HCT116 (cell line): ENCODE data around the gene SCN8A. TPM values are rescaled to one million over a fixed set of nuclear protein-coding genes. Genes with fewer than 3 reads are reported as not detected.

ENCODE experiments used
- ATAC-seq: fragments of 200-7000 bp; cut with Tn5 transposase; 2 replicates; pipeline ENCODE4 v1.9.1; 2020; ENCODE audit warnings: mild to moderate bottlenecking, moderate library complexity
- BruUV-seq: library from RNA; stranded (reverse); fragments of 400-500 nt; replicated peaks from 2 replicates; lab custom pipeline; 2021; lab: Mats Ljungman, UMichigan
- CTCF ChIA-PET: fragments of 300-600 bp; sonication (Branson Sonifier 250); formaldehyde crosslinking; loops from one replicate; lab custom pipeline; 2021; ENCODE audit warnings: antibody characterized with exemption; lab: Charles Lee
- POLR2A ChIA-PET: fragments of 300-600, 350-600 bp; sonication (Branson Sonifier 250); formaldehyde crosslinking; loops from one replicate; lab custom pipeline; 2021; ENCODE audit warnings: antibody characterized with exemption; lab: Charles Lee
- RAD21 ChIA-PET, 2 experiments: fragments of 300-600 bp; sonication (Branson Sonifier 250); formaldehyde crosslinking; loops; one replicate each; lab custom pipeline; 2023; ENCODE audit warnings: low total read pairs in 2 of 2; ENCODE audit not compliant: uncharacterized antibody in 2 of 2, unreplicated experiment in 2 of 2, low non-redundant PET in 1 of 2; lab: Charles Lee
- DNase-seq: peaks from one replicate; pipeline ENCODE4 v3.0.0-alpha.2; 2010; ENCODE audit warnings: low read depth, low spot score
- H2AFZ ChIP-seq: fragments of 200-600 bp; shearing (Covaris generic), sonication (generic); 2 replicates; pipeline ENCODE4 v1.6.1; 2017; ENCODE audit warnings: low read depth, mixed run types, mixed read lengths, antibody characterized with exemption, low read length; ENCODE audit not compliant: poor library complexity, severe bottlenecking
- H3K27ac ChIP-seq: 2 replicates; pipeline ENCODE4 v1.5.1; 2012; ENCODE audit warnings: low read depth, low read length
- H3K27me3 ChIP-seq: fragments of 200-600 bp; sonication (generic); 2 replicates; pipeline ENCODE4 v1.6.1; 2016; ENCODE audit warnings: mixed run types, low read length, mixed read lengths; ENCODE audit not compliant: insufficient read depth
- H3K36me3 ChIP-seq, 2 experiments: fragments of 200-500 bp in 1 of 2; fragments of 200-600 bp in 1 of 2; sonication (Bioruptor generic) in 1 of 2; sonication (generic) in 1 of 2; 2 replicates each; pipeline versions ENCODE4 v1.5.1 to v1.6.1; 2014 to 2016; ENCODE audit warnings: low read length in 2 of 2, inconsistent platforms in 1 of 2, mixed read lengths in 1 of 2, mixed run types in 1 of 2; ENCODE audit not compliant: insufficient read depth in 2 of 2, control insufficient read depth in 1 of 2
- H3K4me1 ChIP-seq, 2 experiments: fragments of 200-600 bp in 1 of 2; sonication (generic) in 1 of 2; 2 replicates each; pipeline versions ENCODE4 v1.5.1 to v1.6.1; 2012 to 2017; ENCODE audit warnings: low read length in 2 of 2, inconsistent platforms in 1 of 2, mild to moderate bottlenecking in 1 of 2, mixed read lengths in 1 of 2, mixed run types in 1 of 2, moderate library complexity in 1 of 2; ENCODE audit not compliant: insufficient read depth in 2 of 2, control insufficient read depth in 1 of 2
- H3K4me2 ChIP-seq: fragments of 200-600 bp; sonication (generic); 2 replicates; pipeline ENCODE4 v1.6.1; 2017; ENCODE audit warnings: mixed run types, low read length, mixed read lengths
- H3K4me3 ChIP-seq, 2 experiments: fragments of 200-600 bp in 1 of 2; sonication (generic) in 1 of 2; replicated peaks in 1 of 2; 2 replicates each; pipeline ENCODE4 v1.5.1; 2011 to 2016; ENCODE audit warnings: low read length in 2 of 2, control low read depth in 1 of 2, low read depth in 1 of 2, mild to moderate bottlenecking in 1 of 2, mixed read lengths in 1 of 2, mixed run types in 1 of 2
- H3K79me2 ChIP-seq: fragments of 200-600 bp; sonication (generic); 2 replicates; pipeline ENCODE4 v1.6.1; 2017; ENCODE audit warnings: mild to moderate bottlenecking, mixed run types, low read length, moderate library complexity, mixed read lengths; ENCODE audit not compliant: insufficient read depth
- H3K9ac ChIP-seq: fragments of 200-600 bp; sonication (generic); 2 replicates; pipeline ENCODE4 v1.6.1; 2016; ENCODE audit warnings: low read length, mixed read lengths
- H3K9me2 ChIP-seq: fragments of 200-600 bp; sonication (generic), shearing (Covaris generic); 2 replicates; pipeline ENCODE4 v1.6.1; 2017; ENCODE audit warnings: mixed run types, mild to moderate bottlenecking, moderate library complexity; ENCODE audit not compliant: insufficient read depth
- H3K9me3 ChIP-seq, 2 experiments: fragments of 200-500 bp in 1 of 2; fragments of 200-600 bp in 1 of 2; sonication (Bioruptor generic) in 1 of 2; sonication (generic) in 1 of 2; 2 replicates each; pipeline ENCODE4 v1.6.1; 2014 to 2017; ENCODE audit warnings: low read length in 2 of 2, mixed read lengths in 2 of 2, inconsistent platforms in 1 of 2, low read depth in 1 of 2, mild to moderate bottlenecking in 1 of 2, mixed run types in 1 of 2, moderate library complexity in 1 of 2; ENCODE audit not compliant: control insufficient read depth in 1 of 2, insufficient read depth in 1 of 2
- H4K20me1 ChIP-seq: fragments of 200-600 bp; sonication (generic), shearing (Covaris generic); 2 replicates; pipeline ENCODE4 v1.6.1; 2017; ENCODE audit warnings: mixed run types, mild to moderate bottlenecking, moderate library complexity; ENCODE audit not compliant: insufficient read depth
- CBX3 ChIP-seq: IDR thresholded peaks from 2 replicates; pipeline ENCODE4 v1.6.1; 2012; ENCODE audit warnings: low read depth
- EGR1 ChIP-seq: IDR thresholded peaks from 2 replicates; pipeline ENCODE4 v1.6.1; 2012; ENCODE audit warnings: low read depth
- EZH2phosphoT487 ChIP-seq: fragments of 200-600 bp; IDR thresholded peaks from 2 replicates; pipeline ENCODE4 v1.6.1; 2018; ENCODE audit warnings: antibody characterized with exemption, borderline replicate concordance
- FOSL1 ChIP-seq: IDR thresholded peaks from 2 replicates; pipeline ENCODE4 v1.6.1; 2012; ENCODE audit warnings: low read depth
- JUND ChIP-seq: IDR thresholded peaks from 2 replicates; pipeline ENCODE4 v1.6.1; 2012
- POLR2A ChIP-seq: IDR thresholded peaks from 2 replicates; pipeline ENCODE4 v1.7.0; 2011; ENCODE audit warnings: borderline replicate concordance; ENCODE audit not compliant: insufficient read depth, insufficient read length; ENCODE audit errors: extremely low read depth
- POLR2AphosphoS5 ChIP-seq: IDR thresholded peaks from 2 replicates; pipeline ENCODE4 v1.6.1; 2011; ENCODE audit warnings: mild to moderate bottlenecking, low read depth, low read length, moderate library complexity
- RAD21 ChIP-seq: IDR thresholded peaks from 2 replicates; pipeline ENCODE4 v1.6.1; 2012; ENCODE audit warnings: low read depth, mild to moderate bottlenecking
- SP1 ChIP-seq: IDR thresholded peaks from 2 replicates; pipeline ENCODE4 v1.6.1; 2012; ENCODE audit warnings: low read depth
- TCF7L2 ChIP-seq: IDR thresholded peaks from 2 replicates; pipeline ENCODE4 v1.7.0; 2011; ENCODE audit warnings: borderline replicate concordance, inconsistent platforms; ENCODE audit not compliant: insufficient read depth, insufficient read length; ENCODE audit errors: extremely low read depth
- YY1 ChIP-seq: IDR thresholded peaks from 2 replicates; pipeline ENCODE4 v1.6.1; 2011; ENCODE audit warnings: low read length, low read depth, moderate library complexity, mild to moderate bottlenecking; ENCODE audit not compliant: insufficient replicate concordance; ENCODE audit errors: extremely low read depth
- ZFX ChIP-seq: fragments of 450-650 bp; IDR thresholded peaks from 2 replicates; pipeline ENCODE4 v1.6.1; 2017
- ZNF274 ChIP-seq: fragments of 200-500 bp; sonication (Bioruptor generic); IDR thresholded peaks from 2 replicates; pipeline ENCODE4 v1.6.1; 2014; ENCODE audit warnings: mild to moderate bottlenecking, low read depth, low read length, inconsistent platforms
- intact Hi-C: fragments of 100-400 bp; cut with micrococcal nuclease; formaldehyde crosslinking; loops from 2 replicates; pipeline ENCODE4 v1.10.0; 2022
- total RNA-seq: library from RNA; stranded (reverse); gene quantifications from one replicate; pipeline ENCODE4 v1.2.1, GENCODE V29; 2021; ENCODE audit not compliant: unreplicated experiment
- TF ChIP-seq, protein P1 (sequence below): IDR thresholded peaks from 2 replicates; pipeline ENCODE4 v1.6.1; 2012
- TF ChIP-seq, protein P2 (sequence below): IDR thresholded peaks from 2 replicates; pipeline ENCODE4 v1.6.1; 2011; ENCODE audit warnings: mild to moderate bottlenecking, low read length, moderate library complexity; ENCODE audit not compliant: insufficient replicate concordance; ENCODE audit errors: extremely low read depth
- TF ChIP-seq, protein P3 (sequence below): IDR thresholded peaks from 2 replicates; pipeline ENCODE4 v1.6.1; 2012; ENCODE audit warnings: low read depth

Gene SCN8A
- total RNA-seq, 1 experiment from 2014 or later: 7.1 TPM

DNA sequence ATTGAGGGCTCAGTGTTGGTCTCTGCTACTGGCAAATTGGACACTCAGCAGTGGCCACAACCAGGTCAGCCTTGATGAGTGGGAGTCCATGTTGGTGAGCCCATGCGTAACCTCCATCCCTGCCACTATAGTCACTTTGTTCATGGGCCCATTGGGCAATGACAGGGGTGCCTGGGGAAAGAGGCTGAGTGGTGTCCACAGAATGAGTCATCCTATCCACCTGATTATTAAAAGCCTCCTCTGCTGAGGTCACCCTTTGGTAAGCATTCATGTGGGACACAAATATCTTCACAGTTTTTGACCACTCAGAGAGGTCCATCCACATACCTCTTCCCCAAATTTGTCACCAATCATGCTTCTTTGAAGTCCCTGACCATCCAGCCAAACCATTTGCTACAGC is 207.5 kb downstream of the SCN8A start:
- Histone ChIP-seq H3K4me1 (no peaks in the 10 kb centered on the region), H3K9ac (no peak overlapping the region), H3K4me2 (no peak overlapping the region), H3K27me3 (no peaks in the 10 kb centered on the region), H4K20me1 (no peaks in the 10 kb centered on the region), H3K9me2 (no peaks in the 10 kb centered on the region), H3K36me3 (no peaks in the 10 kb centered on the region), H3K4me3 (no peak overlapping the region), H3K27ac (no peak overlapping the region), H3K79me2 (no peaks in the 10 kb centered on the region), H2AFZ (no peak overlapping the region), H3K9me3 (no peaks in the 10 kb centered on the region)
- ATAC-seq (no peak), DNase-seq (no peak)
- POLR2A ChIA-PET: no interaction called here
- BruUV-seq: no TSS peak
- RAD21 ChIA-PET: no interaction called here
- intact Hi-C loops: no loop called here
- CTCF ChIA-PET: no interaction called here
- TF ChIP-seq RAD21 (no peak), ZNF274 (no peak), ZFX (no peak), POLR2AphosphoS5 (no peak), FOSL1 (no peak), JUND (no peak), POLR2A (no peak), SP1 (no peak), CBX3 (no peak), EGR1 (no peak), YY1 (no peak), TCF7L2 (no peak), EZH2phosphoT487 (no peak)
- TF ChIP-seq, protein P1, sequence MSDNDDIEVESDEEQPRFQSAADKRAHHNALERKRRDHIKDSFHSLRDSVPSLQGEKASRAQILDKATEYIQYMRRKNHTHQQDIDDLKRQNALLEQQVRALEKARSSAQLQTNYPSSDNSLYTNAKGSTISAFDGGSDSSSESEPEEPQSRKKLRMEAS: no peak
- TF ChIP-seq, protein P2, sequence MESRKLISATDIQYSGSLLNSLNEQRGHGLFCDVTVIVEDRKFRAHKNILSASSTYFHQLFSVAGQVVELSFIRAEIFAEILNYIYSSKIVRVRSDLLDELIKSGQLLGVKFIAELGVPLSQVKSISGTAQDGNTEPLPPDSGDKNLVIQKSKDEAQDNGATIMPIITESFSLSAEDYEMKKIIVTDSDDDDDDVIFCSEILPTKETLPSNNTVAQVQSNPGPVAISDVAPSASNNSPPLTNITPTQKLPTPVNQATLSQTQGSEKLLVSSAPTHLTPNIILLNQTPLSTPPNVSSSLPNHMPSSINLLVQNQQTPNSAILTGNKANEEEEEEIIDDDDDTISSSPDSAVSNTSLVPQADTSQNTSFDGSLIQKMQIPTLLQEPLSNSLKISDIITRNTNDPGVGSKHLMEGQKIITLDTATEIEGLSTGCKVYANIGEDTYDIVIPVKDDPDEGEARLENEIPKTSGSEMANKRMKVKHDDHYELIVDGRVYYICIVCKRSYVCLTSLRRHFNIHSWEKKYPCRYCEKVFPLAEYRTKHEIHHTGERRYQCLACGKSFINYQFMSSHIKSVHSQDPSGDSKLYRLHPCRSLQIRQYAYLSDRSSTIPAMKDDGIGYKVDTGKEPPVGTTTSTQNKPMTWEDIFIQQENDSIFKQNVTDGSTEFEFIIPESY: no peak
- TF ChIP-seq, protein P3, sequence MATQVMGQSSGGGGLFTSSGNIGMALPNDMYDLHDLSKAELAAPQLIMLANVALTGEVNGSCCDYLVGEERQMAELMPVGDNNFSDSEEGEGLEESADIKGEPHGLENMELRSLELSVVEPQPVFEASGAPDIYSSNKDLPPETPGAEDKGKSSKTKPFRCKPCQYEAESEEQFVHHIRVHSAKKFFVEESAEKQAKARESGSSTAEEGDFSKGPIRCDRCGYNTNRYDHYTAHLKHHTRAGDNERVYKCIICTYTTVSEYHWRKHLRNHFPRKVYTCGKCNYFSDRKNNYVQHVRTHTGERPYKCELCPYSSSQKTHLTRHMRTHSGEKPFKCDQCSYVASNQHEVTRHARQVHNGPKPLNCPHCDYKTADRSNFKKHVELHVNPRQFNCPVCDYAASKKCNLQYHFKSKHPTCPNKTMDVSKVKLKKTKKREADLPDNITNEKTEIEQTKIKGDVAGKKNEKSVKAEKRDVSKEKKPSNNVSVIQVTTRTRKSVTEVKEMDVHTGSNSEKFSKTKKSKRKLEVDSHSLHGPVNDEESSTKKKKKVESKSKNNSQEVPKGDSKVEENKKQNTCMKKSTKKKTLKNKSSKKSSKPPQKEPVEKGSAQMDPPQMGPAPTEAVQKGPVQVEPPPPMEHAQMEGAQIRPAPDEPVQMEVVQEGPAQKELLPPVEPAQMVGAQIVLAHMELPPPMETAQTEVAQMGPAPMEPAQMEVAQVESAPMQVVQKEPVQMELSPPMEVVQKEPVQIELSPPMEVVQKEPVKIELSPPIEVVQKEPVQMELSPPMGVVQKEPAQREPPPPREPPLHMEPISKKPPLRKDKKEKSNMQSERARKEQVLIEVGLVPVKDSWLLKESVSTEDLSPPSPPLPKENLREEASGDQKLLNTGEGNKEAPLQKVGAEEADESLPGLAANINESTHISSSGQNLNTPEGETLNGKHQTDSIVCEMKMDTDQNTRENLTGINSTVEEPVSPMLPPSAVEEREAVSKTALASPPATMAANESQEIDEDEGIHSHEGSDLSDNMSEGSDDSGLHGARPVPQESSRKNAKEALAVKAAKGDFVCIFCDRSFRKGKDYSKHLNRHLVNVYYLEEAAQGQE: no peak
